Fibroblast of the aortic adventitia (primary cell): ENCODE data around the gene DEDD2. TPM values are rescaled to one million over a fixed set of nuclear protein-coding genes. Genes with fewer than 3 reads are reported as not detected.

Experiments
- DNase-seq: peaks from one replicate; pipeline ENCODE4 v3.0.0-alpha.2; 2010; ENCODE audit warnings: low read depth
- H3K4me3 ChIP-seq: 2 replicates; pipeline ENCODE4 v1.5.1; 2011; ENCODE audit warnings: low read depth, mild to moderate bottlenecking, control low read depth, low read length, moderate library complexity
- total RNA-seq: library from RNA; depleted of rRNA; stranded (reverse); fragments of >200 nt; gene quantifications from 2 replicates; pipeline ENCODE4 v1.2.3, GENCODE V29; 2012; ENCODE audit warnings: low replicate concordance
- TF ChIP-seq, protein P1 (sequence below): IDR thresholded peaks from 2 replicates; pipeline ENCODE4 v1.5.1; 2011; ENCODE audit warnings: mild to moderate bottlenecking, low read length, control low read depth, inconsistent platforms; ENCODE audit not compliant: insufficient read depth

The DEDD2 gene
- total RNA-seq, 1 donor = 11.1 TPM

- H3K4me3 ChIP-seq = no peak overlapping the region
- TF ChIP-seq, protein P1, sequence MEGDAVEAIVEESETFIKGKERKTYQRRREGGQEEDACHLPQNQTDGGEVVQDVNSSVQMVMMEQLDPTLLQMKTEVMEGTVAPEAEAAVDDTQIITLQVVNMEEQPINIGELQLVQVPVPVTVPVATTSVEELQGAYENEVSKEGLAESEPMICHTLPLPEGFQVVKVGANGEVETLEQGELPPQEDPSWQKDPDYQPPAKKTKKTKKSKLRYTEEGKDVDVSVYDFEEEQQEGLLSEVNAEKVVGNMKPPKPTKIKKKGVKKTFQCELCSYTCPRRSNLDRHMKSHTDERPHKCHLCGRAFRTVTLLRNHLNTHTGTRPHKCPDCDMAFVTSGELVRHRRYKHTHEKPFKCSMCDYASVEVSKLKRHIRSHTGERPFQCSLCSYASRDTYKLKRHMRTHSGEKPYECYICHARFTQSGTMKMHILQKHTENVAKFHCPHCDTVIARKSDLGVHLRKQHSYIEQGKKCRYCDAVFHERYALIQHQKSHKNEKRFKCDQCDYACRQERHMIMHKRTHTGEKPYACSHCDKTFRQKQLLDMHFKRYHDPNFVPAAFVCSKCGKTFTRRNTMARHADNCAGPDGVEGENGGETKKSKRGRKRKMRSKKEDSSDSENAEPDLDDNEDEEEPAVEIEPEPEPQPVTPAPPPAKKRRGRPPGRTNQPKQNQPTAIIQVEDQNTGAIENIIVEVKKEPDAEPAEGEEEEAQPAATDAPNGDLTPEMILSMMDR = no peak
- DNase-seq = no peak
Observed at GRCh38 chr19:42152910-42153671, 64.4 kb downstream of the DEDD2 start.

GRCh38 chr19:42151782-42152684, 65.4 kb downstream of the DEDD2 start:
- TF ChIP-seq, protein P1 = no peak
- no peak for DNase-seq
- H3K4me3 ChIP-seq = no peak overlapping the region

DNA sequence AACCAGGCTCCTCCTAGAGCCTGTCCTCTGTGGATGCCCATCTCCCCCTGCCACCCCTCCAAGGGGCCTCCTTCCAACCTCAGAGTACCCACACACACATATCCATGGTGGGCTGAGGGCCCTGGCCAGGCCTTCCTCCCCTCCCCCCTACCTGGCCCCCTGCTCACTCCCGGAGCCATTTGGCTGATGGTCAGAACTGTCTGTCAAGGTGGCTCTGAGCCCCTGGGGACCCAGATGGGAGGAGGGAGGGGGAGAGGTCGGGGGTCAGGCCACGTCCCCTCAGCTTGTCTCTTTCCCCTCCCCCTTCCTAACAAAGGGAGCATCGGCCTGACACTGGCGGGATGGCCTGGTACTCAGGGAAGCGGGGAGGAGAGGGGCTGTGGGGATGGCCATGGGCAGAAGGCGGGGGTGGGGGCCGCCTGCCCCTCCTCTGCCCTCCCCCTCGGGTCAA, 66.5 kb downstream of the DEDD2 start:
- TF ChIP-seq, protein P1 = no peak
- no peak for DNase-seq
- H3K4me3 ChIP-seq = no peak overlapping the region

DNA sequence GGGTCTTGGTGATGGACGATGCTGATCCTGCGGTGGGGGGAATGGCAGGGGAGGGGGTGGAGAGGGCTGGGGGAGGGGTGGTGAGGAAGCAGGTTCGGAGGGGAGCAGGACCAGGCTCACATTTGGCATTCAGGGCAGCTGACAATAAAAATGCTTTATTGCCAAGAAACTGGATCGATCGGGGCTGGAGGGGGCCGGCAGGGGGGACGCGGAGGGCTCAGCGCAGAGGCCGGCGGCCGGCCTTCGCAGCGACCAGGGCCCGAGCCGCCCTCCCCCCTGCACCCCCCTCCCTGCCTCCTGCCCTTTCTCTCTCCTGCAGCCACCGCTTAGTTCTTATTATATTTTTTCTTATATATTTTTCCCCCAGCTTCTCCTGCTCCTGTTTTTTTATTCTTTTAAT, 67.1 kb downstream of the DEDD2 start:
- DNase-seq = no peak
- no peak overlapping the region for H3K4me3 ChIP-seq
- TF ChIP-seq, protein P1 = no peak

GRCh38 chr19:42149447-42150202, 67.9 kb downstream of the DEDD2 start:
- DNase-seq = no peak
- TF ChIP-seq, protein P1 = no peak
- H3K4me3 ChIP-seq = no peak overlapping the region

Other genes starting within 250 kb of the DEDD2 start
- gene ATP1A3, start 223.4 kb downstream of the DEDD2 start, total RNA-seq = not detected in 2 replicates
- 0.08 and 0.18 TPM in 2 replicates for gene GRIK5, start 147.5 kb downstream of the DEDD2 start, total RNA-seq
- 4.7 and 17.2 TPM in 2 replicates for gene ZNF574, start 141.5 kb downstream of the DEDD2 start, total RNA-seq
- gene POU2F2, start 85.2 kb downstream of the DEDD2 start, total RNA-seq = 0.08 and 0.18 TPM in 2 replicates
- 6.0 and 13.0 TPM in 2 replicates for gene ZNF526, start 2.6 kb upstream of the DEDD2 start, total RNA-seq
- gene GSK3A, start 24.9 kb upstream of the DEDD2 start, total RNA-seq = 3.1 and 18.3 TPM in 2 replicates
- 18.2 and 30.4 TPM in 2 replicates for gene ERF, start 37.5 kb upstream of the DEDD2 start, total RNA-seq
- 35.3 and 36.1 TPM in 2 replicates for gene CIC, start 51.6 kb upstream of the DEDD2 start, total RNA-seq
- gene PRR19, start 84.5 kb upstream of the DEDD2 start, total RNA-seq = 0.90 and 1.1 TPM in 2 replicates
- 23.0 and 28.2 TPM in 2 replicates for gene PAFAH1B3, start 84.9 kb upstream of the DEDD2 start, total RNA-seq
- not detected in 2 replicates for gene TMEM145, start 95.6 kb upstream of the DEDD2 start, total RNA-seq
- gene MEGF8, start 108.0 kb upstream of the DEDD2 start, total RNA-seq = 20.0 and 28.5 TPM in 2 replicates
- gene CNFN, start 172.6 kb upstream of the DEDD2 start, total RNA-seq = not detected in 2 replicates
- 1.4 and 1.6 TPM in 2 replicates for gene LIPE, start 209.7 kb upstream of the DEDD2 start, total RNA-seq
- not detected in 2 replicates for gene CXCL17, start 225.3 kb upstream of the DEDD2 start, total RNA-seq